GM12874 (cell line): Measurements from ENCODE around the gene CCL13.

Source experiments
- CTCF ChIP-seq: IDR thresholded peaks from 2 replicates; pipeline ENCODE4 v1.5.1; 2011; ENCODE audit warnings: low read depth, mild to moderate bottlenecking, control low read depth, low read length, moderate library complexity; ENCODE audit not compliant: insufficient read depth

The CCL13 gene

GRCh38 chr17:34386343-34386696 lies 30.0 kb downstream of the CCL13 start:
- TF ChIP-seq CTCF, result no peak

DNA sequence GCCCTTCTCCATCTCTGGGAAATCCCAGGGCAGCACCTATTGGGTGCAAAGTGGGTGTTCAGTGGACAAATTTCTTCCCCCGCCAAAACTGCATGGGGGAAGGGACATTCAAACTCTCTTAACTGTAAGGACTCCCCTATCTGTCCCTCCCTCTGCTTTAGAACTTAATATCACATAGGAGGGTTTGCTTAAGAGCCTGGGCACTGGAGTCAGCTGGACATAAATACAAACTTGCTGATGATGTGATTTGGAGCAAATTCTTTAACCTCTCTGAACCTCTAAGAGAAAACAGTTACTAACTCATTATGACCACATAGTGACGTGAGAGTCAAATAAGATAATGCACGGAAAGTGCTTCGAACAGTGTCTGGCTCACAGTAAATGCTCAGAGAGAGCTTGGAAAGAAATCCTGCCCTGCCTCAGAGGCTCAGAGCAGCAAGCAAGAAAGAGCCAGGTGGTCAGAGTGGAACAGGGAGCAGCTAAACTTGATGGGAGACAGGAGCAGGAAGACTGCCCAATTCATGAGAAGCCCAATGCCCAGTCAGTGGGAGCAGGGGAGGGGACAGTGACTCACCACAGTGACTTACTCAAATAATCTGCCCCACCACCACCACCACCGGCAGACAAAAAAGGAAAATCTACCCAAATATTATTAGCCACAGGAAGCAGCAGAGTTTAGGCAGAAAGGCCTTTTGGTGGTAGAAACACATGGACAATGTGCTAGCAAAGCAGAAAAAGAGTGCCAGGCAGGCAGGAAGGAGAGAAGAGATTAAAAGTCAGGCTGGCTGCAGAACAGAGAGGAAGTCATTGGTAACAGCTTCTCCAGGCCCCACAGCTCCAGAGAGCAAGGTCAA lies 30.6 kb downstream of the CCL13 start:
- TF ChIP-seq CTCF, result no peak

DNA sequence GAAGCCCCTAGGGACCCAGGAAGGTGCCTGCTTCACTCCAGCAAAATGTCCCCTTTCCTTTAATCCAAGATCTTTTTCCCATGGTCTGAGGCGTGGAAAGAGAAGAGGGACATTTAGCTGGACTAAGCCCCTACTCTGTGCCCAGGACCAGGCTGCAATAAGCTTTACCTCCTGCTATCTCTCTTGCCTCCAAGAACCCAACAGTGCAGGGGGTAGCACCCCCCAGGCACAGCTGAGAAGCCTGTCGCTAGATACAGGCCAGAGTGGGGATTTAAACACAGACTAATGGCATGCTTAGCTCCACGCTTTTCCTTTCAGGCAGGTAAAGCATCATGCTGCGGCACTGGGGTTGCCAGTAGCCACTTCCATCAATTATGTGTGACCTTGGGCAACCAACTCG lies 31.3 kb downstream of the CCL13 start:
- TF ChIP-seq CTCF, result no peak

DNA sequence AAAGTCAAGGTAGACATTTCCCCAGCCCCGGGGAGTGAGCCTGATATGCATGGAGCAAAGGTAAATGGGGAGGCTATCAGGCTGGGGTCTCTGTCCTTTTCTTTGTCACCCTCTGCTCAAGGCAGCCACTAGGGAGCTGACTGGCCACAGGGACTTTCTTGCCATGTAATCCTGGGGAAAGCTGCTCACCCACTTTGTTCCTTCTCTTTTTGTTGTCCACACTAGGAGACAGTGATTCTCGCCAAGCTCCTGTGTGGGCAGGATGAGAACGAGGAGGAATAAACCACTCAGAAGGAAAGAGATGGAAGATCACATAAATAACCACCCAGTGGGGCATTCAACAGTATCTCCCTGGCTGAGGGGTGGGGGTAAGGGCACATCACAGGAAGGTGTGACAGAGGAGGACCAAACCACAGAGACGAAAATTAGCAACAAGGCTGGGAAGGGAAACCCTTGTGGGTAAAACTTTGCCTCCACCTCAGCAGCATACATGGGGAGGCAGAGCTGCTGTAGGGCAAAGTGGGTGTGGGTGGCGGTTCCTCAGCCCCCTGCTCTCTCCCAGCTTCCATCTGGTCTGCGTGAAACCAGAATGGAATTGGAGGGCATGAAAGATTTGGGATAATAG lies 33.0 kb downstream of the CCL13 start:
- no peak for TF ChIP-seq CTCF

DNA sequence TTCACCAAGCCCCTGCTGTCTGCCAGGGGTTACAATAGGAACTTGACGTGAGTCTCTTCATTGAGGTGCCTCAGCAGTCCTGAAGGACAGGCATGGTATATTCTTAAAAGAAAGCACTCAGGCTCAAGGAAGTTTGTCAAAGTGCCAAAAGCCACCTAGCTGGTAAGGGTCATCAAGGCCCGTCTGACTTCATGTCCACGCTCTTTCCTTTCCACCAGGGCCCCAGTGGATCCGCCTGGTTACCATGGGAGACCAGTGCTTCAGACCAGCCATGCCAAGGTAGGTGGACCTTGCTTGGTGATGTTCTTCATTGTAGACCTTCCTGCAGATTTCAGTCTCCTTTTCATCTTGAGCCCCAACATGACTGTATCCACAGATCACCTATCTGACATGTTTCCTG lies 34.4 kb downstream of the CCL13 start:
- TF ChIP-seq CTCF, result no peak

DNA sequence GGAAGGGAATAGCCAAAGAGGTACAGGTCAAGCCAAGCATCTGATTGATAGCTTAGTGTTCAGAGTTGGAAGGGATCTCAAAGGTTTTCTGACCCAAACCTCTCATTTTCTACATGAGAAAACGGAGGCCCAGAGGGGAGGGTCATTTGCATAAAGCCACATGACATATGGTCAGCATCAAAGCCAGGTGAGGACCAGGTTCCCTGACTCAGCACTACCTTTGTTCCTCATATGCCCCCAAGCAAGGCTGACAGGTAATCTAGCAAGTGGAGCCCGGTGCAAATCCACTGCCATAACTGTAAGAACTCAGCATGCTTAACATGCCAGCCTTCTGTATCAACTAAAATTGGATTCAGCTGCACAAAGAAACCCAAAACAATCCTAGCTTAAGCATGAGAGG lies 35.0 kb downstream of the CCL13 start:
- TF ChIP-seq CTCF, result no peak

DNA sequence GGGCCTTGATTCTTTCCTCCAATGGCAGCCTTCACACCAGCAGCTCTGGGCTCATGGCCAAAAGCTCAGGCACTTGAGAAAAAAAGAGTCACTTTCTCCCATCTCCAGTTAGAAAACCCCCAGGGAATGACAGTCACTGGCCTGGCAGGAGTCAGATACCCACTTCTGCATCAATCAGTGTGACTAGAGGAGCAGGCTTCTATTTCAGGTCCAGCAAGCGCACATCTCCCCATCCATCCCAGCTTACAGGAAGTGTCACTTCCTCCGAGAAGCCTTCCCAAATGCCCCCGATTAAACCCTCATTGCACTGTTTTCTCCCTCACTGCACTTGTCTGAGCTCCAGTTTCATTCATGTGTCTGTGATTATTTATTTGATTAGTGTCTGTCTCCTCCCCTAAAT lies 37.1 kb downstream of the CCL13 start:
- no peak for TF ChIP-seq CTCF
